Prostate gland (tissue), 2 donors: ENCODE results near the gene HS3ST6.

Experiments
- POLR2A ChIP-seq: fragments of 450-650 bp; IDR thresholded peaks from one replicate; pipeline ENCODE4 v1.6.1; 2016; ENCODE audit warnings: antibody characterized with exemption, mild to moderate bottlenecking
- POLR2AphosphoS5 ChIP-seq: sonication (generic); formaldehyde crosslinking; IDR thresholded peaks from one replicate; pipeline ENCODE4 v1.6.1; 2017; ENCODE audit warnings: antibody characterized with exemption
- TF ChIP-seq, protein P1 (sequence below), 4 experiments: fragments of 200-600 bp in 2 of 4; fragments of 450-650 bp in 2 of 4; sonication (generic) in 2 of 4; IDR thresholded peaks; 1 replicate in 3 of 4; 2 replicates in 1 of 4; pipeline ENCODE4 v1.5.1; 2016 to 2019; ENCODE audit warnings: antibody characterized with exemption in 4 of 4, mild to moderate bottlenecking in 2 of 4, moderate library complexity in 2 of 4

DNA sequence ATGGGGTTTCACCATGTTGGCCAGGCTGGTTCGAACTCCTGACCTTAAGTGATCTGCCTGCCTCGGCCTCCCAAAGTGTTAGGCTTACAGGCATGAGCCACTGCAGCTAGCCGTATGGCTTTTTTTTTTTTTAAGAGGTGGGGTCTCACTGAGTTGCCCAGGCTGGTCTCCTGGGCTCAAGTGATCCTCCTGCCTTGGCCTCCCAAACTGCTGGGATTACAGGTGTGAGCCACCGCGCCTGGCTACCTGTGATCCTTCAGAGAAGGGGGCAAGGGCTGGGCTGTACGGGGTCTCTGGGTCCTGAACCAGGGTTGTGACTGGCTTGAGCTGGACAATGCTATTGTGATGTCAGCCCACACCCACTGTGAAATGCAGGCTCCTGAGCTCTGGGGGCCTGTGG lies 48.2 kb upstream of the HS3ST6 start, which contains the start of gene RNF151:
- TF ChIP-seq POLR2A (no peak), POLR2AphosphoS5 (no peak)
- TF ChIP-seq, protein P1, sequence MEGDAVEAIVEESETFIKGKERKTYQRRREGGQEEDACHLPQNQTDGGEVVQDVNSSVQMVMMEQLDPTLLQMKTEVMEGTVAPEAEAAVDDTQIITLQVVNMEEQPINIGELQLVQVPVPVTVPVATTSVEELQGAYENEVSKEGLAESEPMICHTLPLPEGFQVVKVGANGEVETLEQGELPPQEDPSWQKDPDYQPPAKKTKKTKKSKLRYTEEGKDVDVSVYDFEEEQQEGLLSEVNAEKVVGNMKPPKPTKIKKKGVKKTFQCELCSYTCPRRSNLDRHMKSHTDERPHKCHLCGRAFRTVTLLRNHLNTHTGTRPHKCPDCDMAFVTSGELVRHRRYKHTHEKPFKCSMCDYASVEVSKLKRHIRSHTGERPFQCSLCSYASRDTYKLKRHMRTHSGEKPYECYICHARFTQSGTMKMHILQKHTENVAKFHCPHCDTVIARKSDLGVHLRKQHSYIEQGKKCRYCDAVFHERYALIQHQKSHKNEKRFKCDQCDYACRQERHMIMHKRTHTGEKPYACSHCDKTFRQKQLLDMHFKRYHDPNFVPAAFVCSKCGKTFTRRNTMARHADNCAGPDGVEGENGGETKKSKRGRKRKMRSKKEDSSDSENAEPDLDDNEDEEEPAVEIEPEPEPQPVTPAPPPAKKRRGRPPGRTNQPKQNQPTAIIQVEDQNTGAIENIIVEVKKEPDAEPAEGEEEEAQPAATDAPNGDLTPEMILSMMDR (IDR thresholded peaks at IDR 0.05), result no peak
